Adipocyte (in vitro differentiated cells): ENCODE data around the gene ILF3.

Experiments
- DNase-seq: peaks from one replicate; pipeline ENCODE4 v3.0.0-alpha.2; 2015; ENCODE audit warnings: low read depth
- H3K27me3 ChIP-seq: replicated peaks from 2 replicates; pipeline ENCODE4 v1.7.0; 2013; ENCODE audit warnings: mild to moderate bottlenecking, low read length, moderate library complexity; ENCODE audit not compliant: control insufficient read depth, insufficient read depth
- H3K36me3 ChIP-seq: 2 replicates; pipeline ENCODE4 v1.7.0; 2013; ENCODE audit warnings: low read length, mild to moderate bottlenecking, moderate library complexity; ENCODE audit not compliant: control insufficient read depth, insufficient read depth, severe bottlenecking
- H3K4me1 ChIP-seq: 2 replicates; pipeline ENCODE4 v1.7.0; 2013; ENCODE audit warnings: mild to moderate bottlenecking, low read length, moderate library complexity; ENCODE audit not compliant: control insufficient read depth, insufficient read depth
- H3K4me3 ChIP-seq: 2 replicates; pipeline ENCODE4 v1.7.0; 2013; ENCODE audit warnings: mild to moderate bottlenecking, low read length, moderate library complexity
- H3K9ac ChIP-seq: 2 replicates; pipeline ENCODE4 v1.7.0; 2013; ENCODE audit warnings: mild to moderate bottlenecking, low read length, moderate library complexity
- H3K9me3 ChIP-seq: 2 replicates; pipeline ENCODE4 v1.7.0; 2013; ENCODE audit warnings: mild to moderate bottlenecking, low read length, moderate library complexity; ENCODE audit not compliant: control insufficient read depth

ILF3 gene

GRCh38 chr19:10643172-10643967 lies 10.8 kb upstream of the ILF3 start:
- H3K9ac ChIP-seq: no peak overlapping the region
- DNase-seq: no peak
- no peak overlapping the region for H3K4me3 ChIP-seq
- no peaks in the 10 kb centered on the region for H3K36me3 ChIP-seq
- no peaks in the 10 kb centered on the region for H3K27me3 ChIP-seq
- H3K4me1 ChIP-seq: peaks cover 22% of the 10 kb centered on the region
- H3K9me3 ChIP-seq: no peaks in the 10 kb centered on the region

GRCh38 chr19:10643968-10644259 lies 10.2 kb upstream of the ILF3 start:
- H3K27me3 ChIP-seq: no peaks in the 10 kb centered on the region
- H3K9ac ChIP-seq: no peak overlapping the region
- no peaks in the 10 kb centered on the region for H3K9me3 ChIP-seq
- H3K4me1 ChIP-seq: peaks cover 22% of the 10 kb centered on the region
- DNase-seq: peak; percentile 43
- H3K4me3 ChIP-seq: no peak overlapping the region
- H3K36me3 ChIP-seq: no peaks in the 10 kb centered on the region

- H3K4me1 ChIP-seq: peaks cover 17% of the 10 kb centered on the region
- DNase-seq: peak; percentile 93
- H3K27me3 ChIP-seq: no peaks in the 10 kb centered on the region
- no peaks in the 10 kb centered on the region for H3K36me3 ChIP-seq
- H3K4me3 ChIP-seq: no peak overlapping the region
- H3K9me3 ChIP-seq: no peaks in the 10 kb centered on the region
- no peak overlapping the region for H3K9ac ChIP-seq
Observed at GRCh38 chr19:10644260-10645007, 9.7 kb upstream of the ILF3 start.

GRCh38 chr19:10646456-10647159 lies 7.5 kb upstream of the ILF3 start:
- no peak for DNase-seq
- no peaks in the 10 kb centered on the region for H3K9me3 ChIP-seq
- peaks cover 10% of the 10 kb centered on the region for H3K4me1 ChIP-seq

GRCh38 chr19:10648360-10648759 lies 5.8 kb upstream of the ILF3 start:
- no peaks in the 10 kb centered on the region for H3K27me3 ChIP-seq
- DNase-seq: no peak
- no peaks in the 10 kb centered on the region for H3K36me3 ChIP-seq
- no peak overlapping the region for H3K9ac ChIP-seq
- no peak overlapping the region for H3K4me3 ChIP-seq
- H3K4me1 ChIP-seq: peaks cover 21% of the 10 kb centered on the region
- no peaks in the 10 kb centered on the region for H3K9me3 ChIP-seq

More at GRCh38 chr19:10646456-10647159, 7.5 kb upstream of the ILF3 start:
- Histone ChIP-seq H3K36me3 (no peaks in the 10 kb centered on the region), H3K4me3 (no peak overlapping the region), H3K9ac (no peak overlapping the region), H3K27me3 (no peaks in the 10 kb centered on the region)

- no peaks in the 10 kb centered on the region for H3K27me3 ChIP-seq
- H3K36me3 ChIP-seq: no peaks in the 10 kb centered on the region
- peak overlapping the region; percentile 98 for H3K9ac ChIP-seq
- peaks cover 26% of the 10 kb centered on the region for H3K4me1 ChIP-seq
- H3K9me3 ChIP-seq: no peaks in the 10 kb centered on the region
- H3K4me3 ChIP-seq: peak overlapping the region; percentile 93
- DNase-seq: no peak
Observed at GRCh38 chr19:10651851-10652250, 2.3 kb upstream of the ILF3 start.

- Histone ChIP-seq H3K27me3 (no peaks in the 10 kb centered on the region), H3K36me3 (peaks cover 3% of the 10 kb centered on the region), H3K9ac (peak overlapping the region; percentile 98), H3K4me3 (peak overlapping the region; percentile 93), H3K9me3 (no peaks in the 10 kb centered on the region), H3K4me1 (peaks cover 26% of the 10 kb centered on the region)
- DNase-seq: no peak
Observed at GRCh38 chr19:10653482-10653731, 739 bp upstream of the ILF3 start.

- peaks cover 26% of the 10 kb centered on the region for H3K4me1 ChIP-seq
- H3K27me3 ChIP-seq: no peaks in the 10 kb centered on the region
- peaks cover 3% of the 10 kb centered on the region for H3K36me3 ChIP-seq
- peak overlapping the region; percentile 90 for H3K9ac ChIP-seq
- H3K9me3 ChIP-seq: no peaks in the 10 kb centered on the region
- peak; percentile 76 for DNase-seq
- H3K4me3 ChIP-seq: peak overlapping the region; percentile 93
Observed at GRCh38 chr19:10654610-10655456, 687 bp downstream of the ILF3 start.

- peak; percentile 62 for DNase-seq
- Histone ChIP-seq H3K4me3 (peak overlapping the region; percentile 93), H3K27me3 (no peaks in the 10 kb centered on the region), H3K9me3 (no peaks in the 10 kb centered on the region), H3K4me1 (peaks cover 26% of the 10 kb centered on the region), H3K9ac (peak overlapping the region; percentile 90), H3K36me3 (peaks cover 3% of the 10 kb centered on the region)
Observed at GRCh38 chr19:10655457-10656312, 1.5 kb downstream of the ILF3 start.

GRCh38 chr19:10660346-10660745 lies 6.2 kb downstream of the ILF3 start:
- Histone ChIP-seq H3K4me3 (no peak overlapping the region), H3K9me3 (no peaks in the 10 kb centered on the region), H3K9ac (no peak overlapping the region), H3K4me1 (peaks cover 26% of the 10 kb centered on the region), H3K27me3 (no peaks in the 10 kb centered on the region), H3K36me3 (peaks cover 8% of the 10 kb centered on the region)
- DNase-seq: no peak
